IMR-90 (cell line): ENCODE measurements around the gene FNDC3A. TPM values are rescaled to one million over a fixed set of nuclear protein-coding genes. Genes with fewer than 3 reads are reported as not detected.

Experiments used
- ATAC-seq: fragments of 200-7000 bp; cut with Tn5 transposase; 2 replicates; pipeline ENCODE4 v1.9.1; 2020; ENCODE audit warnings: low read depth, mild to moderate bottlenecking, moderate library complexity
- BruUV-seq: library from RNA; stranded (reverse); fragments of 400-500 nt; replicated peaks from 2 replicates; lab custom pipeline; 2021; lab: Mats Ljungman, UMichigan
- CTCF ChIA-PET: fragments of 300-600 bp; formaldehyde crosslinking; extraction: SDS; loops from one replicate; lab custom pipeline; 2021; ENCODE audit warnings: antibody characterized with exemption; lab: Yijun Ruan, JAX
- POLR2A ChIA-PET: fragments of 300-600 bp; sonication (Branson Sonifier 250); formaldehyde crosslinking; loops from one replicate; lab custom pipeline; 2022; ENCODE audit warnings: antibody characterized with exemption; ENCODE audit not compliant: unreplicated experiment; lab: Charles Lee
- DNase-seq: peaks from one replicate; pipeline ENCODE4 v3.0.0; 2013
- H2AFZ ChIP-seq: replicated peaks from 2 replicates; pipeline ENCODE3; 2013; ENCODE audit warnings: low read length, mild to moderate bottlenecking; ENCODE audit not compliant: poor library complexity
- H2AK5ac ChIP-seq: 2 replicates; pipeline ENCODE4 v1.6.1; 2013; ENCODE audit warnings: low read depth, low read length, inconsistent platforms
- H2AK9ac ChIP-seq: replicated peaks from 2 replicates; pipeline ENCODE3; 2013; ENCODE audit warnings: mild to moderate bottlenecking, low read depth, low read length, moderate library complexity; ENCODE audit not compliant: poor library complexity
- H2BK120ac ChIP-seq: 2 replicates; pipeline ENCODE4 v1.6.1; 2013; ENCODE audit warnings: low read depth, low read length, inconsistent platforms
- H2BK15ac ChIP-seq: 3 replicates; pipeline ENCODE4 v1.6.1; 2013; ENCODE audit warnings: low read depth, low read length, inconsistent platforms
- H2BK20ac ChIP-seq: 2 replicates; pipeline ENCODE4 v1.6.1; 2013; ENCODE audit warnings: low read depth, mild to moderate bottlenecking, inconsistent platforms, low read length, moderate library complexity
- H2BK5ac ChIP-seq: 2 replicates; pipeline ENCODE4 v1.6.1; 2013; ENCODE audit warnings: mild to moderate bottlenecking, low read depth, low read length, inconsistent platforms; ENCODE audit not compliant: poor library complexity, severe bottlenecking
- H3K14ac ChIP-seq: replicated peaks from 2 replicates; pipeline ENCODE4 v1.6.1; 2013; ENCODE audit warnings: low read depth, low read length, inconsistent platforms
- H3K18ac ChIP-seq: 2 replicates; pipeline ENCODE4 v1.6.1; 2013; ENCODE audit warnings: low read depth, low read length, control low read depth
- H3K23ac ChIP-seq: 2 replicates; pipeline ENCODE4 v1.6.1; 2013; ENCODE audit warnings: low read depth, low read length, inconsistent platforms
- H3K27ac ChIP-seq: 2 replicates; pipeline ENCODE4 v1.5.1; 2013; ENCODE audit warnings: mild to moderate bottlenecking, control low read depth, low read length; ENCODE audit not compliant: insufficient read depth
- H3K27me3 ChIP-seq: 2 replicates; pipeline ENCODE4 v1.6.1; 2013; ENCODE audit warnings: low read length; ENCODE audit not compliant: control insufficient read depth, insufficient read depth
- H3K36me3 ChIP-seq: 2 replicates; pipeline ENCODE4 v1.6.1; 2013; ENCODE audit warnings: low read length, mixed read lengths; ENCODE audit not compliant: control insufficient read depth, insufficient read depth
- H3K4ac ChIP-seq: 2 replicates; pipeline ENCODE4 v1.6.1; 2013; ENCODE audit warnings: low read depth, low read length, inconsistent platforms
- H3K4me1 ChIP-seq: 2 replicates; pipeline ENCODE4 v1.6.1; 2013; ENCODE audit warnings: low read length, mixed read lengths; ENCODE audit not compliant: control insufficient read depth, insufficient read depth
- H3K4me2 ChIP-seq: 2 replicates; pipeline ENCODE4 v1.6.1; 2013; ENCODE audit warnings: low read depth, mild to moderate bottlenecking, control low read depth, low read length, moderate library complexity
- H3K4me3 ChIP-seq: 2 replicates; pipeline ENCODE4 v1.5.1; 2013; ENCODE audit warnings: low read depth, mild to moderate bottlenecking, control low read depth, low read length, moderate library complexity; ENCODE audit not compliant: insufficient read depth
- H3K56ac ChIP-seq: 2 replicates; pipeline ENCODE4 v1.6.1; 2013; ENCODE audit warnings: low read length, inconsistent platforms; ENCODE audit not compliant: insufficient read depth; ENCODE audit errors: extremely low read depth
- H3K79me1 ChIP-seq, 2 experiments: 2 replicates each; pipeline ENCODE4 v1.6.1; 2013; ENCODE audit warnings: low read length in 2 of 2, inconsistent platforms in 1 of 2, low read depth in 1 of 2
- H3K9ac ChIP-seq: 2 replicates; pipeline ENCODE4 v1.6.1; 2013; ENCODE audit warnings: low read depth, low read length, control low read depth
- H3K9me1 ChIP-seq: 2 replicates; pipeline ENCODE4 v1.6.1; 2013; ENCODE audit warnings: low read length, inconsistent platforms; ENCODE audit not compliant: insufficient read depth
- H3K9me3 ChIP-seq: 2 replicates; pipeline ENCODE4 v1.6.1; 2013; ENCODE audit warnings: low read length; ENCODE audit not compliant: control insufficient read depth, insufficient read depth
- H4K20me1 ChIP-seq: 2 replicates; pipeline ENCODE4 v1.6.1; 2013; ENCODE audit warnings: low read length, inconsistent platforms; ENCODE audit not compliant: insufficient read depth
- H4K5ac ChIP-seq: 2 replicates; pipeline ENCODE4 v1.6.1; 2013; ENCODE audit warnings: mild to moderate bottlenecking, low read depth, low read length, control low read depth
- H4K8ac ChIP-seq, 2 experiments: 2 replicates each; pipeline ENCODE4 v1.6.1; 2013; ENCODE audit warnings: low read depth in 2 of 2, low read length in 2 of 2, control low read depth in 1 of 2, inconsistent platforms in 1 of 2
- H4K91ac ChIP-seq: 2 replicates; pipeline ENCODE4 v1.6.1; 2013; ENCODE audit warnings: low read depth, low read length, inconsistent platforms; ENCODE audit not compliant: insufficient read depth
- BHLHE40 ChIP-seq: fragments of 150-350 bp; IDR thresholded peaks from 2 replicates; pipeline ENCODE4 v1.6.1; 2016; ENCODE audit warnings: mild to moderate bottlenecking, low read depth, low read length
- CEBPB ChIP-seq: IDR thresholded peaks from 2 replicates; pipeline ENCODE4 v1.6.1; 2012; ENCODE audit warnings: low read depth, low read length, improper control_type of control experiment
- CHD1 ChIP-seq: IDR thresholded peaks from 2 replicates; pipeline ENCODE4 v1.6.1; 2012; ENCODE audit warnings: low read depth, low read length, improper control_type of control experiment
- CTCF ChIP-seq: conservative IDR thresholded peaks from 2 replicates; pipeline ENCODE4 v1.5.1; 2012; ENCODE audit warnings: mild to moderate bottlenecking, low read depth, low read length, improper control_type of control experiment
- ELK1 ChIP-seq: fragments of 150-350 bp; IDR thresholded peaks from 2 replicates; pipeline ENCODE4 v1.6.1; 2016; ENCODE audit warnings: low read depth, mild to moderate bottlenecking, low read length, moderate library complexity, borderline replicate concordance
- FOS ChIP-seq: fragments of 150-350 bp; IDR thresholded peaks from 2 replicates; pipeline ENCODE4 v1.6.1; 2016; ENCODE audit warnings: low read depth, low read length
- MAFK ChIP-seq: IDR thresholded peaks from 2 replicates; pipeline ENCODE4 v1.6.1; 2012; ENCODE audit warnings: low read depth, low read length, improper control_type of control experiment
- MAZ ChIP-seq: IDR thresholded peaks from 2 replicates; pipeline ENCODE4 v1.6.1; 2012; ENCODE audit warnings: low read depth, mild to moderate bottlenecking, low read length, improper control_type of control experiment, moderate library complexity, borderline replicate concordance
- MXI1 ChIP-seq: IDR thresholded peaks from 2 replicates; pipeline ENCODE4 v1.6.1; 2012; ENCODE audit warnings: low read depth, mild to moderate bottlenecking, low read length, moderate library complexity, borderline replicate concordance
- NFE2L2 ChIP-seq: fragments of 150-350 bp; IDR thresholded peaks from 2 replicates; pipeline ENCODE4 v1.6.1; 2016; ENCODE audit warnings: low read depth, mild to moderate bottlenecking, low read length
- POLR2A ChIP-seq: IDR thresholded peaks from 2 replicates; pipeline ENCODE4 v1.6.1; 2012; ENCODE audit warnings: mild to moderate bottlenecking, low read depth, low read length
- RCOR1 ChIP-seq: IDR thresholded peaks from 2 replicates; pipeline ENCODE4 v1.6.1; 2012; ENCODE audit warnings: mild to moderate bottlenecking, low read length, improper control_type of control experiment; ENCODE audit not compliant: insufficient replicate concordance
- RFX5 ChIP-seq: IDR thresholded peaks from 2 replicates; pipeline ENCODE4 v1.8.0; 2012; ENCODE audit warnings: low read depth, mild to moderate bottlenecking, low read length, moderate library complexity
- SMC3 ChIP-seq: fragments of 150-350 bp; IDR thresholded peaks from 2 replicates; pipeline ENCODE4 v1.6.1; 2016; ENCODE audit warnings: low read depth, mild to moderate bottlenecking, antibody characterized with exemption, low read length, moderate library complexity
- WGBS, 2 experiments: methylation state at CpG; one replicate each; pipeline versions ENCODE4 v1.1.5 to v1.1.7; 2013; ENCODE audit warnings: missing lambda C conversion rate in 2 of 2; ENCODE audit not compliant: insufficient read length in 1 of 2; ENCODE audit errors: extremely low coverage in 2 of 2; 5-methylcytosine and 5-hydroxymethylcytosine counted together
- dilution Hi-C: fragments of 300-500 bp; cut with HindIII; formaldehyde crosslinking; loops from one replicate; pipeline ENCODE4 v1.14.3; 2018; ENCODE audit warnings: low sequenced_read_pairs; ENCODE audit not compliant: unreplicated experiment
- in situ Hi-C: fragments of 300-500 bp; cut with MboI; formaldehyde crosslinking; loops from 3 replicates; pipeline ENCODE4 v1.14.3; 2019; ENCODE audit warnings: low sequenced_read_pairs, inconsistent platforms, mixed read lengths
- intact Hi-C: fragments of 100-400 bp; cut with micrococcal nuclease; formaldehyde crosslinking; loops from 2 replicates; pipeline ENCODE4 v1.10.0; 2022
- polyA plus RNA-seq, 3 experiments: library from polyadenylated mRNA; depleted of rRNA; stranded (reverse); fragments of >200 nt; gene quantifications; 2 replicates each; pipeline ENCODE4 v1.2.3, GENCODE V29; 2012; ENCODE audit warnings: low replicate concordance in 1 of 3
- total RNA-seq: library from RNA; depleted of rRNA; stranded (reverse); fragments of >200 nt; gene quantifications from 2 replicates; pipeline ENCODE4 v1.2.3, GENCODE V29; 2012

Gene FNDC3A
- total and polyA plus RNA-seq, 2 of the 4 experiments (the other 2 are of a cell fraction): 29.2 to 60.4 TPM

GRCh38 chr13:49190901-49191300 lies 215.2 kb downstream of the FNDC3A start:
- Histone ChIP-seq H2BK120ac (no peak overlapping the region), H3K4me1 (no peaks in the 10 kb centered on the region), H2AK5ac (no peak overlapping the region), H3K14ac (no peak overlapping the region), H3K56ac (no peak overlapping the region), H3K27ac (no peak overlapping the region), H3K4ac (no peak overlapping the region), H4K20me1 (no peaks in the 10 kb centered on the region), H2BK5ac (no peak overlapping the region), H3K79me1 (peaks cover 0 to 7% of the 10 kb centered on the region in 2 experiments; a peak in 3 of 4 replicates), H2BK15ac (no peak overlapping the region), H3K9me3 (no peaks in the 10 kb centered on the region), H2AK9ac (no peak overlapping the region), H3K9me1 (no peaks in the 10 kb centered on the region), H3K23ac (no peak overlapping the region), H3K36me3 (peaks cover 36% of the 10 kb centered on the region), H3K4me3 (no peak overlapping the region), H3K27me3 (no peaks in the 10 kb centered on the region), H3K4me2 (no peak overlapping the region), H4K8ac (no peak overlapping the region), H4K91ac (no peak overlapping the region), H2BK20ac (no peak overlapping the region), H2AFZ (no peak overlapping the region), H3K9ac (no peak overlapping the region), H4K5ac (no peak overlapping the region), H3K18ac (no peak overlapping the region)
- CTCF ChIA-PET: interaction anchor here (1.4 kb wide), 1 partner anchor 17 kb away, joined by 3 read pairs; no protein-coding TSS in a partner anchor
- no peak for TF ChIP-seq FOS
- no peak for TF ChIP-seq MAZ
- no peak for TF ChIP-seq CEBPB
- TF ChIP-seq MAFK: no peak
- TF ChIP-seq BHLHE40: no peak
- no peak for TF ChIP-seq ELK1
- no peak for TF ChIP-seq RCOR1
- no peak for TF ChIP-seq POLR2A
- TF ChIP-seq NFE2L2: no peak
- no peak for TF ChIP-seq MXI1
- no peak for TF ChIP-seq CTCF
- no peak for TF ChIP-seq RFX5
- TF ChIP-seq SMC3: no peak
- no peak for TF ChIP-seq CHD1
- no CpG with 5 or more reads among the region's 2 CpGs for WGBS, 2 experiments
- no peak for ATAC-seq
- no peak for DNase-seq
- in situ Hi-C loops: no loop called here
- intact Hi-C loops: no loop called here
- POLR2A ChIA-PET: no interaction called here
- dilution Hi-C loops: no loop called here
- BruUV-seq: no TSS peak
